ENCODE results near the gene SIPA1L3.

DNA sequence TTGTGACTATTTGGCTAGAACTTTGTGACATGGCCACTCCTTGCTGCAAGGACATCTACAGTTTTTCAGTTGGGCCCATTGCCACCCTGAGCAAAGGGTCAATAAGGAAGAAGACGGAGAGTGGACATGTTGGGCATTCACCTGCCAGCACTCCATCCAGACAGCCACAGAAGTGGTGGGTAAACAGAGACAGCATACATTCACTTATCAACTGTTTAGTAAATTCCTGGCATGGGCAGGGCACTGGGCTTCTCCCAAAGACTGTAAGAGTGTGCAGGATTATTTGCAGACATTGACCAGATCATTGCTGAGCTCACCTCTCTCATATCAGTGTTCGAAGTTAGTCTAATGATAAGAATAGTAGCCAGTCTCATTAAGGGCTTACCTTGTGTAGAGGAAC, 29.2 kb downstream of the SIPA1L3 start:
- no peak for TF ChIP-seq ZNF10 (tag by site-specific recombination; IDR thresholded peaks at IDR 0.05)
- TF ChIP-seq, protein P1, sequence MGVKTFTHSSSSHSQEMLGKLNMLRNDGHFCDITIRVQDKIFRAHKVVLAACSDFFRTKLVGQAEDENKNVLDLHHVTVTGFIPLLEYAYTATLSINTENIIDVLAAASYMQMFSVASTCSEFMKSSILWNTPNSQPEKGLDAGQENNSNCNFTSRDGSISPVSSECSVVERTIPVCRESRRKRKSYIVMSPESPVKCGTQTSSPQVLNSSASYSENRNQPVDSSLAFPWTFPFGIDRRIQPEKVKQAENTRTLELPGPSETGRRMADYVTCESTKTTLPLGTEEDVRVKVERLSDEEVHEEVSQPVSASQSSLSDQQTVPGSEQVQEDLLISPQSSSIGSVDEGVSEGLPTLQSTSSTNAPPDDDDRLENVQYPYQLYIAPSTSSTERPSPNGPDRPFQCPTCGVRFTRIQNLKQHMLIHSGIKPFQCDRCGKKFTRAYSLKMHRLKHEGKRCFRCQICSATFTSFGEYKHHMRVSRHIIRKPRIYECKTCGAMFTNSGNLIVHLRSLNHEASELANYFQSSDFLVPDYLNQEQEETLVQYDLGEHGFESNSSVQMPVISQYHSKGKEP (tag by site-specific recombination; IDR thresholded peaks at IDR 0.05): no peak
- no peak for TF ChIP-seq CTCF (tag by site-specific recombination; IDR thresholded peaks at IDR 0.05)
- TF ChIP-seq BCL11A (tag by site-specific recombination; IDR thresholded peaks at IDR 0.05; ENCODE audit: low read depth): no peak
- TF ChIP-seq, protein P2, sequence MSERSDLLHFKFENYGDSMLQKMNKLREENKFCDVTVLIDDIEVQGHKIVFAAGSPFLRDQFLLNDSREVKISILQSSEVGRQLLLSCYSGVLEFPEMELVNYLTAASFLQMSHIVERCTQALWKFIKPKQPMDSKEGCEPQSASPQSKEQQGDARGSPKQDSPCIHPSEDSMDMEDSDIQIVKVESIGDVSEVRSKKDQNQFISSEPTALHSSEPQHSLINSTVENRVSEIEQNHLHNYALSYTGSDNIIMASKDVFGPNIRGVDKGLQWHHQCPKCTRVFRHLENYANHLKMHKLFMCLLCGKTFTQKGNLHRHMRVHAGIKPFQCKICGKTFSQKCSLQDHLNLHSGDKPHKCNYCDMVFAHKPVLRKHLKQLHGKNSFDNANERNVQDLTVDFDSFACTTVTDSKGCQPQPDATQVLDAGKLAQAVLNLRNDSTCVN (tag by site-specific recombination; optimal IDR thresholded peaks at IDR 0.05): no peak
- TF ChIP-seq ZSCAN5A (tag by site-specific recombination; IDR thresholded peaks at IDR 0.05): no peak
- TF ChIP-seq ZNF302 (tag by site-specific recombination; IDR thresholded peaks at IDR 0.05; ENCODE audit: low read depth): no peak
- TF ChIP-seq ZSCAN30 (tag by site-specific recombination; IDR thresholded peaks at IDR 0.05): no peak
- no peak for TF ChIP-seq SP2 (tag by site-specific recombination; IDR thresholded peaks at IDR 0.05)
- TF ChIP-seq ZNF624 (tag by site-specific recombination; IDR thresholded peaks at IDR 0.05): no peak
